Measurements from ENCODE around the gene PPM1J. TPM values are rescaled to one million over a fixed set of nuclear protein-coding genes. Genes with fewer than 3 reads are reported as not detected.
A peak's percentile ranks its signal among the peaks of the same experiment; 100 is the strongest.

Gene PPM1J
- total RNA-seq (2011; cell fraction: chromatin; rRNA removed; ENCODE audit: low replicate concordance) = 6.3 and 17.9 TPM in 2 replicates
- 12.8 and 15.3 TPM in 2 replicates for total RNA-seq (2011; cell fraction: nucleolus; rRNA removed)
- 9.6 and 9.9 TPM in 2 replicates for total RNA-seq (2011; cell fraction: nucleoplasm; rRNA removed)
- total RNA-seq (2014; rRNA removed) = 6.0 and 6.5 TPM in 2 replicates
- 1.2 and 1.3 TPM in 2 replicates for total RNA-seq (2014; rRNA removed; fragmentation: Illumina TruSeq; extraction: Trizol)
- total RNA-seq (2015; rRNA removed; fragmentation: Illumina TruSeq; extraction: Trizol) = 0.98 and 1.1 TPM in 2 replicates
- 5.1 and 7.1 TPM in 2 replicates for total RNA-seq (2021)
- 10.5 and 18.4 TPM in 2 replicates for polyA plus RNA-seq (2011; rRNA removed)
- polyA plus RNA-seq (2011; cell fraction: cytosol; rRNA removed) = 20.6 and 20.7 TPM in 2 replicates
- polyA plus RNA-seq (2011; cell fraction: nucleus; rRNA removed) = 80.5 and 82.8 TPM in 2 replicates
- 3.0 and 3.4 TPM in 2 replicates for polyA plus RNA-seq (2012)
- 4.2 and 5.0 TPM in 2 replicates for polyA plus RNA-seq (2014; fragmentation: Illumina TruSeq; extraction: Trizol)
- under 1 TPM; 0.25 to 0.31 TPM for polyA plus RNA-seq (2014; fragmentation: Nextera tagmentation; extraction: Ambion mirVana)
- 8.2 and 8.5 TPM in 2 replicates for polyA plus RNA-seq (2014; rRNA removed)
- polyA minus RNA-seq (2011; rRNA and poly(A)+ RNA removed) = 2.1 and 3.8 TPM in 2 replicates
- 3.0 and 6.5 TPM in 2 replicates for polyA minus RNA-seq (2011; cell fraction: cytosol; rRNA and poly(A)+ RNA removed)
- polyA minus RNA-seq (2011; cell fraction: nucleus; rRNA and poly(A)+ RNA removed) = 7.4 and 9.1 TPM in 2 replicates
- percentile 62 among the genes with signal in this experiment for Bru-seq, nascent RNA
- percentile 40 among the genes with signal in this experiment for BruChase-seq, experiment 1, labeled RNA remaining after a 2-hour chase
- BruChase-seq, experiment 2, labeled RNA remaining after a 6-hour chase = percentile 46 among the genes with signal in this experiment
- long read RNA-seq, experiment 1, transcript PPM1J-201 (10 exons, 1,863 nt) = major isoform, 18 of 23 reads
- long read RNA-seq, experiment 1, partial matches to known transcripts = 3 of 23 reads
- long read RNA-seq, experiment 1, other reads (novel, unspliced or antisense) = 2 of 23 reads
- long read RNA-seq, experiment 2, transcript PPM1J-201 (10 exons, 1,863 nt) = major isoform, 5 of 6 reads
- long read RNA-seq, experiment 2, partial matches to known transcripts = 1 of 6 reads
- long read RNA-seq, experiment 2, other reads (novel, unspliced or antisense) = 0 of 6 reads
- long read RNA-seq, experiment 3, partial matches to known transcripts = 2 of 4 reads
- long read RNA-seq, experiment 3, other reads (novel, unspliced or antisense) = 1 of 4 reads

- intact Hi-C loops (cut with micrococcal nuclease) = loop anchor here (1.0 to 10.0 kb wide), 8 partner anchors 91 to 962 kb away; partner anchors contain the start of genes LRIG2 and SLC16A1
- peak; percentile 93 for ATAC-seq
- no peaks in the 10 kb centered on the region for H3K9me1 ChIP-seq (ENCODE audit: control insufficient read depth, insufficient read depth, low read length)
- in situ Hi-C loops (cut with MboI) = loop anchor here (5.0 kb wide), 2 partner anchors 92 to 327 kb away; no protein-coding TSS in a partner anchor
- H2AFZ ChIP-seq (ENCODE audit: low read depth, low read length) = peak within 1 kb of the TSS; percentile 90
- H3K9ac ChIP-seq (ENCODE audit: insufficient read depth in 1 of 2, low read depth in 2 of 2, low read length in 2 of 2) = peak within 1 kb of the TSS; percentile 50 to 91
- H3K4me2 ChIP-seq (ENCODE audit: insufficient read depth, low read length) = peak within 1 kb of the TSS; percentile 92
- DNase-seq (ENCODE audit: extremely low read depth in 1 of 4, low spot score in 3 of 4) = peak; percentile 99 to 100 (median 100)
- POLR2A ChIA-PET = interaction anchor here (0.6 to 2.5 kb wide), 13 partner anchors 11 to 413 kb away, joined by 3 to 15 read pairs (median 5); partner anchors contain the start of gene LRIG2
- WGBS (ENCODE audit: insufficient coverage, low coverage, missing lambda C conversion rate) = under 1% methylated on average over 37 of the region's 51 CpGs
- no peaks in the 10 kb centered on the region for H3K9me3 ChIP-seq (replicated peaks; ENCODE audit: control insufficient read depth, insufficient read depth, low read depth, low read length)
- CTCF ChIA-PET (ENCODE audit: low intra/inter-chr PET ratio) = interaction anchor here (0.9 to 5.1 kb wide), 5 partner anchors 89 to 962 kb away, joined by 3 to 109 read pairs (median 7); partner anchors contain the start of gene LRIG2
- no peaks in the 10 kb centered on the region for H3K79me2 ChIP-seq (ENCODE audit: control insufficient read depth, insufficient read depth, low read length)
- H3K36me3 ChIP-seq (ENCODE audit: control insufficient read depth, insufficient read depth, low read length) = no peaks in the 10 kb centered on the region
- no peak within 1 kb of the TSS for H3K27ac ChIP-seq (ENCODE audit: extremely low read depth, low read depth, low read length)
- no TSS peak for BruUV-seq (replicated peaks)
- H3K4me1 ChIP-seq (replicated peaks in 1 of 2; ENCODE audit: control insufficient read depth in 2 of 2, insufficient read depth in 2 of 2, low read length in 2 of 2) = peaks cover 17 to 37% of the 10 kb centered on the region in 2 experiments; a peak in 4 of 5 replicates
- FAIRE-seq = peak; percentile 91
- H4K20me1 ChIP-seq (replicated peaks; ENCODE audit: control insufficient read depth, insufficient read depth, low read length) = no peaks in the 10 kb centered on the region
- peak within 1 kb of the TSS; percentile 59 for H3K4me3 ChIP-seq
- peaks cover 5 to 16% of the 10 kb centered on the region in 2 experiments; a peak in 4 of 5 replicates for H3K27me3 ChIP-seq (ENCODE audit: control insufficient read depth in 2 of 2, insufficient read depth in 2 of 2, low read length in 2 of 2)
- no peak for TF ChIP-seq NFRKB (IDR thresholded peaks at IDR 0.05; ENCODE audit: low read depth)
- no peak for TF ChIP-seq ZC3H4 (CRISPR knock-in tag; IDR thresholded peaks at IDR 0.05; ENCODE audit: borderline replicate concordance)
- TF ChIP-seq GATAD2B (IDR thresholded peaks at IDR 0.05; ENCODE audit: borderline replicate concordance) = no peak
- TF ChIP-seq ZBTB17 (CRISPR knock-in tag; IDR thresholded peaks at IDR 0.05) = no peak
- no peak for TF ChIP-seq TOE1 (IDR thresholded peaks at IDR 0.05; ENCODE audit: borderline replicate concordance)
- no peak for TF ChIP-seq TOE1 (CRISPR knock-in tag; IDR thresholded peaks at IDR 0.05; ENCODE audit: borderline replicate concordance, low read depth)
- no peak for TF ChIP-seq ZNF12 (CRISPR knock-in tag; IDR thresholded peaks at IDR 0.05)
- TF ChIP-seq PURB (CRISPR knock-in tag; IDR thresholded peaks at IDR 0.05; ENCODE audit: low read depth) = no peak
- TF ChIP-seq GATAD2A (IDR thresholded peaks at IDR 0.05) = no peak
- TF ChIP-seq ZNF77 (CRISPR knock-in tag; IDR thresholded peaks at IDR 0.05) = no peak
- TF ChIP-seq ZBTB9 (CRISPR knock-in tag; IDR thresholded peaks at IDR 0.05) = no peak
These were observed at the start of gene PPM1J for GRCh38 chr1:112715264-112716053. PPM1J (minus strand) TSS chr1:112715332; CDS start chr1:112715301, 31 bp downstream.
